ENCODE data around the gene PLLP.

DNA sequence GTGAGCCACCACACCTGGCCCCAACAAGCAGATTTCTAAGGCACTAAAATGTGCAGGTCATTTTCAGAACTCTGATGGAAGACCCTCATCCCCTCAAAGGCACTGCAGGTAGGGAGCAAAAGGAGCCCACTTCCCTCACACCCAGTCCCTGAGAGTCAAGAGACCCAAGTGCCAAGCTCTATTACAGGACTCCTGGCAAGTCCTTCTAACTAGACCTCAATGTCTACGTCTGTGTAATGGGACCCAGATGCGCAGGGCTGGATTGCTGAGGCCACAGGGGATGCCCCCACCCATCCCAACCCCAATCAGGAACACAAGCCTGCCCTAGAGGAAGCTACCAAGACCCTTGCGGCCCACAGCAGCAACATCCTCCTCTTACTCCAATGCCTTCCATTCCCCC lies 2.7 kb downstream of the PLLP start:
- TF ChIP-seq, protein P1, sequence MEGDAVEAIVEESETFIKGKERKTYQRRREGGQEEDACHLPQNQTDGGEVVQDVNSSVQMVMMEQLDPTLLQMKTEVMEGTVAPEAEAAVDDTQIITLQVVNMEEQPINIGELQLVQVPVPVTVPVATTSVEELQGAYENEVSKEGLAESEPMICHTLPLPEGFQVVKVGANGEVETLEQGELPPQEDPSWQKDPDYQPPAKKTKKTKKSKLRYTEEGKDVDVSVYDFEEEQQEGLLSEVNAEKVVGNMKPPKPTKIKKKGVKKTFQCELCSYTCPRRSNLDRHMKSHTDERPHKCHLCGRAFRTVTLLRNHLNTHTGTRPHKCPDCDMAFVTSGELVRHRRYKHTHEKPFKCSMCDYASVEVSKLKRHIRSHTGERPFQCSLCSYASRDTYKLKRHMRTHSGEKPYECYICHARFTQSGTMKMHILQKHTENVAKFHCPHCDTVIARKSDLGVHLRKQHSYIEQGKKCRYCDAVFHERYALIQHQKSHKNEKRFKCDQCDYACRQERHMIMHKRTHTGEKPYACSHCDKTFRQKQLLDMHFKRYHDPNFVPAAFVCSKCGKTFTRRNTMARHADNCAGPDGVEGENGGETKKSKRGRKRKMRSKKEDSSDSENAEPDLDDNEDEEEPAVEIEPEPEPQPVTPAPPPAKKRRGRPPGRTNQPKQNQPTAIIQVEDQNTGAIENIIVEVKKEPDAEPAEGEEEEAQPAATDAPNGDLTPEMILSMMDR (conservative IDR thresholded peaks at IDR 0.05), result no peak
- TF ChIP-seq ZFX (IDR thresholded peaks at IDR 0.05), result no peak

Measured in C4-2B (cell line).